GM12872 (cell line): Measurements from ENCODE around the gene PTPRU.

Experiments used
- TF ChIP-seq, protein P1 (sequence below): IDR thresholded peaks from 3 replicates; pipeline ENCODE4 v1.5.1; 2011; ENCODE audit warnings: low read depth, mild to moderate bottlenecking, low read length, moderate library complexity; ENCODE audit not compliant: insufficient read depth

PTPRU gene

DNA sequence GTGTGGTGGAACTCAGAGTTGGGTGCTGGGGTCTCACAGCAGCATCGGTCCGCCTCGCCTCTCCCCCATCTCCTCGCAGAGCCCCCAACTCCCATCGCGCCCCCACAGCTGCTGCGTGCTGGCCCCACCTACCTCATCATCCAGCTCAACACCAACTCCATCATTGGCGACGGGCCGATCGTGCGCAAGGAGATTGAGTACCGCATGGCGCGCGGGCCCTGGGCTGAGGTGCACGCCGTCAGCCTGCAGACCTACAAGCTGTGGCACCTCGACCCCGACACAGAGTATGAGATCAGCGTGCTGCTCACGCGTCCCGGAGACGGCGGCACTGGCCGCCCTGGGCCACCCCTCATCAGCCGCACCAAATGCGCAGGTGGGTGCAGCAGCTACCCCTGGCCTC is 24.2 kb downstream of the PTPRU start:
- TF ChIP-seq, protein P1, sequence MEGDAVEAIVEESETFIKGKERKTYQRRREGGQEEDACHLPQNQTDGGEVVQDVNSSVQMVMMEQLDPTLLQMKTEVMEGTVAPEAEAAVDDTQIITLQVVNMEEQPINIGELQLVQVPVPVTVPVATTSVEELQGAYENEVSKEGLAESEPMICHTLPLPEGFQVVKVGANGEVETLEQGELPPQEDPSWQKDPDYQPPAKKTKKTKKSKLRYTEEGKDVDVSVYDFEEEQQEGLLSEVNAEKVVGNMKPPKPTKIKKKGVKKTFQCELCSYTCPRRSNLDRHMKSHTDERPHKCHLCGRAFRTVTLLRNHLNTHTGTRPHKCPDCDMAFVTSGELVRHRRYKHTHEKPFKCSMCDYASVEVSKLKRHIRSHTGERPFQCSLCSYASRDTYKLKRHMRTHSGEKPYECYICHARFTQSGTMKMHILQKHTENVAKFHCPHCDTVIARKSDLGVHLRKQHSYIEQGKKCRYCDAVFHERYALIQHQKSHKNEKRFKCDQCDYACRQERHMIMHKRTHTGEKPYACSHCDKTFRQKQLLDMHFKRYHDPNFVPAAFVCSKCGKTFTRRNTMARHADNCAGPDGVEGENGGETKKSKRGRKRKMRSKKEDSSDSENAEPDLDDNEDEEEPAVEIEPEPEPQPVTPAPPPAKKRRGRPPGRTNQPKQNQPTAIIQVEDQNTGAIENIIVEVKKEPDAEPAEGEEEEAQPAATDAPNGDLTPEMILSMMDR, result no peak

DNA sequence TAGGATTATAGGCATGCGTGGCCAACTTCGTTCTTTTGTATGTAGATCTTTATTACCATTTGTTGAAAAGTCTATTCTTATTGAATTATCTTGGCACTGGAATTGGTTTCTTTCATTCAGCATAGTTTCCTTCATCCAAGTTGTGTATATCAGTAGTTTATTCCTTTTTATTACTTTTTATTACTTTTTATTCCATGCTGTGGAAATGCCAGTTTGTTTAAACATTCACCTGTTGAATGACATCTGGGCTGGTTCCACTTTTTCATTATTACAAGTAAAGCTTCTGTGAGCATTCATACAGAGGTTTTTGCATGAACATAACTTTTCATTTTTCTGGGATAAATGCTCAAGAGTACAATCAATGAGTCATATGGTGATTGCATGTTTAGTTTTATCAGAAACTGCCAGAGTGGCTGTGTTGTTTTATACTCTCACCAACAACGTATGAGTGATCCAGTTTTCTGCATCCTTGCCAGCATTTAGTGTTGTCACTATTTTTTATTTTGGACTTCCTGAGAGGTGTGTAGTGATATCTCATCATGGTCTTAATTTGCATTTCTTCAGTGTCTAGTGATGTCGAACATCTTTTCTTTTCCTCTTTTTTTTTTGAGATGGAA is 28.6 kb downstream of the PTPRU start:
- TF ChIP-seq, protein P1, result no peak

DNA sequence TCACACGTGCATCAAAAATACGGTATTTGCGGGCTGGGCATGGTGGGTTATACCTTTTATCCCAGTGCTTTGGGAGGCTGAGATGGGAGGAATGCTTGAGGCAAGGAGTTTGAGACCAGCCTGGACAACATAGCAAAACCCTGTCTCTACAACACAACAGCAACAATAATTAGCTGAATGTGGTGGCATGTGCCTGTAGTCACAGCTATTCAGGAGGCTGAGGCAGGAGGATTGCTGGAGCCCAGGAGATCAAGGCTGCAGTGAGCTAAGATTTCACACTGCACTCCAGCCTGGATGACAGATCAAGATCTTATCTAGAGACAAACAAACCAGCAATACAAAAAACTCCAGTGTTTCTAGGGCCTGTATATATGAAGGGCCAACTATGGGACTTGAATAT is 30.6 kb downstream of the PTPRU start:
- TF ChIP-seq, protein P1, result no peak

DNA sequence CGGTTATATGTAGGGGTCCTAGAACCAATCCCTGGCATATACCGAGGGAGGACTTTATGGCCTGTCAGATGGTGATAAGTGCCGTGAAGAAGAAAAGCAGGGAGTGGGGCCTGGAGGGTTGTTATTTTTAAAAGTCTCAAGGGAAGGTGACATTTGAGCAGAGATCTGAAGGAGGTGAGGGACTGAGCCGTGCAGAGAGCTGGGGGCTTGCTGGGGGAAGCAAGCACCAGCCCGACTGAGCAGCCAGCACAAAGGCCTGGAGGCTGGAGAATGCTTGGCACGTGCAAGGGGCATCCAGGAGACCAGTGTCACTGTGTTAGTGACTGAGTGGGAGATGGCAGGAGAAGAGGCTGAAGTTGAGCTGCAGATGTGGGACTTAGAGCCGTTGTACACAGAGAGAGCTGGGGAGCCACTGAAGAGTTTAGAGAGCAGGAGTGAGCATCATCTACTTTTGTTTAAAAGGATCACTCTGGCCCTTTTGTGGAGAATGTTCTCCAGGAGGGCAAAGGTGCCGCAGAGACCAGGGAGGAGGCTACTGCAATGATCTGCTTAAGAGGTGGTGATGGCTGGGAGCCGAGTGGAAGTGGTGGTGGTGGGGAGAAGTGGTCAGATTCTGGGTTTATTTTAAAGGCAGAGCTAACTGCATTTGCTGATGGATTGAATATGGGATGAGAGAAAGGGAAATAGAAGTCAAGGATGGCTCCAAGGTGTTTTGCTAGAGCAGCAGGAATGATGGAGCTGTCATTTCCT is 31.2 kb downstream of the PTPRU start:
- TF ChIP-seq, protein P1, result no peak

DNA sequence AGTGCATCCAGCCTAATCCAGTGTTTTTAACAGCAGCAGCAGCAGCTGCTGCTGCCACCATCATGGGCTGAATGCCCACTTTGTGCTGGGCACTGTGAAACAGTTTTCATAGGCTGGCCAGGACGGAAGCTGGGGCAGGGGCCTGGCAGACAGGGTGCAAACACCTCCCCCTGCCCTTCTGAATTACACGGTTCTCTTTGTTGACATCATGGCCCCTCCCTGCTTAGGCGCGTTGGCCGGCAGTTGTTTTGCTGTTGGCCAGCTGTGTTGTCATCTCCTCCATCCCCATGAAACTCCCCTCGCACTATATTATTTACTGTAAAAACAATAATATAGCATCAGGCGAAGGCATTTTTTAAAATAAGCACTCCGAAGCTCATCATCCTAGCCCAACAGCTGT is 33.1 kb downstream of the PTPRU start:
- TF ChIP-seq, protein P1, result no peak

DNA sequence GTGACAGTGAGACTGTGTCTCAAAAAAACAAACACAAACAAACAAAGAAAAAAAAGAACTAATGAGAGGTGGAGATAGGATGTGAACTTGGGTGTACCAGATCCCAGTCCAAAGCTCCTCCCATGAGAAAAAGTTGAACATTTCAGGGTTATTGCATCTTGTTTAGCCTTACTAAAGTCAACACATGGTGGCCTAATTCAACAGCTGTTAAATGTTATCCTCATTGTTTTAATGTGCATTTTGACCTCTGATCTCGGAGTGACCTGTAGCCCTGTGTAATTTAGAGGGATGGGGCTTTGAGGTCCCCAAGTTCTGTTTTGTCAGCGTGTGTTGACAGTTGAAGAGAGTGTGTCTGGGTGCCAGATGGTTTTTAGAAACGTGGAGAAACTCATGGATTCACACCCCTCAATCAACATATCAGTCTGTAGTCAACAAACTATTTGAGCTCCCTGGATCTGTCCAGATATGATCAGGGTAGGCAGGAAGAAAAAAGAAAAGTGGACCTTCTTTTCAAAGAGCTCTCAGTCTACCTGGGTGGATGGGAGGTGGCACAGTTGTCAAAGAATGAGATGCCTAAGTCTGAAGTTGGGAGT is 34.7 kb downstream of the PTPRU start:
- TF ChIP-seq, protein P1, result no peak

DNA sequence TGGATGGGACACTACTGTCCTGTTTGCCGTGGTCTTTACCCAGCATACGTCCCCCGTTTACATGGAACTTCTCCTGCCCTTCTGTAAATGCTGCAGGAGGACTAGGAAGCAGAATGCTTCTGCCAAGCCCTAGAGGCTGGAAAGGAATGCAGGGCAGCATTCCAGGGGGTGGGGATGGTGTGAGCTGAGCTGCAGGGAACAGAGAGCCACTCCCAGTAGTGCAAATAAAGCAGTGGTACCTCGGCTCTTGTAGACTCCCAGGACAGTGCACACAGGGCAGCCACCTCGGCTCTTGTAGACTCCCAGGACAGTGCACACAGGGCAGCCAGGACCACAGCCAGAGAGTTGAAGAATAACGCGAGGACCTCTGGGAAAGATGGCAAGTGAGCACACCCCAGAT is 35.4 kb downstream of the PTPRU start:
- TF ChIP-seq, protein P1, result no peak
